ELR (cell line): ENCODE results near the gene CHML.

Experiments
- DNase-seq: peaks from one replicate; pipeline ENCODE4 v3.0.0-alpha.2; 2015; ENCODE audit warnings: low read depth

Gene CHML

GRCh38 chr1:241645199-241645598, 5.0 kb upstream of the CHML start:
- no peak for DNase-seq

- DNase-seq, result no peak
These were observed 4.1 kb upstream of the CHML start for GRCh38 chr1:241644259-241644658.

GRCh38 chr1:241642593-241642944, 2.4 kb upstream of the CHML start:
- DNase-seq, result no peak

- DNase-seq, result peak; percentile 84
These were observed 1.8 kb upstream of the CHML start for GRCh38 chr1:241641773-241642592.

GRCh38 chr1:241640867-241641622, 876 bp upstream of the CHML start:
- DNase-seq, result peak; percentile 23

- DNase-seq, result peak; percentile 66
These were observed 483 bp downstream of the CHML start for GRCh38 chr1:241639623-241640148.

GRCh38 chr1:241638909-241639622, 1.1 kb downstream of the CHML start:
- peak; percentile 21 for DNase-seq

GRCh38 chr1:241638099-241638682, 2.0 kb downstream of the CHML start:
- no peak for DNase-seq

GRCh38 chr1:241637604-241638003, 2.6 kb downstream of the CHML start:
- peak; percentile 46 for DNase-seq

- DNase-seq, result no peak
These were observed 3.1 kb downstream of the CHML start for GRCh38 chr1:241637046-241637590.

GRCh38 chr1:241636291-241636690, 3.9 kb downstream of the CHML start:
- no peak for DNase-seq

- DNase-seq, result no peak
These were observed 4.5 kb downstream of the CHML start for GRCh38 chr1:241635556-241636152.

GRCh38 chr1:241632987-241633386, 7.2 kb downstream of the CHML start:
- DNase-seq, result no peak

- DNase-seq, result no peak
These were observed 8.5 kb downstream of the CHML start for GRCh38 chr1:241631674-241632073.

- no peak for DNase-seq
These were observed 9.3 kb downstream of the CHML start for GRCh38 chr1:241630899-241631298.

GRCh38 chr1:241630476-241630875, 9.7 kb downstream of the CHML start:
- DNase-seq, result no peak

- DNase-seq, result no peak
These were observed 10.2 kb downstream of the CHML start for GRCh38 chr1:241630005-241630404.

- peak; percentile 86 for DNase-seq
These were observed 12.5 kb downstream of the CHML start for GRCh38 chr1:241627453-241628259.

- no peak for DNase-seq
These were observed 15.2 kb downstream of the CHML start for GRCh38 chr1:241624935-241625334.

GRCh38 chr1:241622669-241623068, 17.5 kb downstream of the CHML start:
- no peak for DNase-seq

- no peak for DNase-seq
These were observed 22.7 kb downstream of the CHML start for GRCh38 chr1:241617426-241617825.
